ENCODE results near the gene DUSP6. TPM values are rescaled to one million over a fixed set of nuclear protein-coding genes. Genes with fewer than 3 reads are reported as not detected.

The DUSP6 gene
- total and polyA plus RNA-seq, 2 of the 8 experiments (the other 6 are each of a cell fraction or from before 2014, with no cell fraction given), result 99.3 to 179 TPM

DNA sequence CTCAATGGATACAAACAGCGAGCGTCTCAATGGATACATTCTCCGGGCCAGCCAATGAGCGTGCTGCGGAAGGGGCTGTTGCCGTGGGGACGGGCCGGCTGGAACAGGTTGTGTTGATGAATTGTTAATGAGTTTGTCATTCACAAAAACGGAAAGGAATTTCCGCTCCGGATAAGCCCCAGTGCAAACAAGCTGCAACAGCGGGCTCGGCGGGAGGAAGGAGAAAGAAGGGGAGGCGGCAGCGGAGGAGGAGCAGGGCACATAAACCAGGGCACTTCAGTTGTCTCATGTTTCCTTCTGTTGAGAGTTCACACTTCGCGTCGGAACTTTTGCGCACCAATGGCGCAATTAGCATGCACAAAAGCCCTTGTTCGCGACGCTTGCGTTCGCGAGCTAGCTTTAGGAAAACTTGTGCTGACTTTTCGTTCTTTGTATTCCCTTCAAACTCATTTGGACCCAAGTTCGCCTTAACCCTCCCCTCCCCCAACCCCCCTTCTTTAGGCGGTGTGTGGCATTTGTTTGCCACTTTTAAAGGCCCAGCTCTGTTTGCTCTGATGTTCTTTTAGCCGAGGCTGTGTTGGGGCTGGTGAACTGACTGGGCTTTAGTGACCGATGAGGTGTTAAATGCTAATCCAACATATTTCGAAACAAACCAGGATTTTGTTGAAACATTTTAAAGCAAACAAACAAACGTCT, at the start of gene DUSP6 (continued):
- TF ChIP-seq TBP (IDR thresholded peaks at IDR 0.05; ENCODE audit: low read depth, low read length) (peak; percentile 94), SIN3A (conservative IDR thresholded peaks at IDR 0.05 in 1 of 2, IDR thresholded peaks at IDR 0.05 in 1 of 2; ENCODE audit: low read depth in 1 of 2, low read length in 2 of 2) (peak; percentile 31 to 84; a peak in 1 of 4 replicates), NRF1 (IDR thresholded peaks at IDR 0.05; ENCODE audit: low read depth, low read length) (no peak), RFX5 (IDR thresholded peaks at IDR 0.05; ENCODE audit: borderline replicate concordance, low read depth, low read length) (peak; percentile 44; the same call in 1 of the 2 replicates), CBX8 (IDR thresholded peaks at IDR 0.05; ENCODE audit: borderline replicate concordance, low read depth, low read length) (no peak), TCF12 (IDR thresholded peaks at IDR 0.05; ENCODE audit: low read depth, low read length) (no peak), ZNF274 (IDR thresholded peaks at IDR 0.05; ENCODE audit: borderline replicate concordance, extremely low read depth, low read length) (no peak), TAF1 (IDR thresholded peaks at IDR 0.05; ENCODE audit: low read depth, low read length) (peak; percentile 72), SP4 (IDR thresholded peaks at IDR 0.05; ENCODE audit: low read length) (no peak), TEAD4 (IDR thresholded peaks at IDR 0.05; ENCODE audit: low read depth, low read length) (peak; percentile 76), YY1 (IDR thresholded peaks at IDR 0.05; ENCODE audit: low read depth, low read length) (peak; percentile 55; the same call in 1 of the 2 replicates), PHF8 (conservative IDR thresholded peaks at IDR 0.05; ENCODE audit: low read depth, low read length) (no peak), CHD1 (IDR thresholded peaks at IDR 0.05; ENCODE audit: low read depth, low read length) (no peak; the same call in 1 of the 2 replicates), SIRT6 (IDR thresholded peaks at IDR 0.05; ENCODE audit: low read length) (no peak), SAP30 (IDR thresholded peaks at IDR 0.05; ENCODE audit: insufficient read depth, insufficient replicate concordance, low read length) (no peak), RAD21 (IDR thresholded peaks at IDR 0.05 in 1 of 2, conservative IDR thresholded peaks at IDR 0.05 in 1 of 2; ENCODE audit: low read depth in 2 of 2, low read length in 2 of 2) (peak in 1 of 2 experiments; percentile 1; a peak in 2 of 4 replicates), GABPA (IDR thresholded peaks at IDR 0.05; ENCODE audit: borderline replicate concordance, insufficient read depth, low read length) (0 out of 2 replicates have a peak, but pooled peaks have one; percentile 17), BRCA1 (IDR thresholded peaks at IDR 0.05; ENCODE audit: low read depth, low read length) (no peak)
- TF ChIP-seq, protein P1, sequence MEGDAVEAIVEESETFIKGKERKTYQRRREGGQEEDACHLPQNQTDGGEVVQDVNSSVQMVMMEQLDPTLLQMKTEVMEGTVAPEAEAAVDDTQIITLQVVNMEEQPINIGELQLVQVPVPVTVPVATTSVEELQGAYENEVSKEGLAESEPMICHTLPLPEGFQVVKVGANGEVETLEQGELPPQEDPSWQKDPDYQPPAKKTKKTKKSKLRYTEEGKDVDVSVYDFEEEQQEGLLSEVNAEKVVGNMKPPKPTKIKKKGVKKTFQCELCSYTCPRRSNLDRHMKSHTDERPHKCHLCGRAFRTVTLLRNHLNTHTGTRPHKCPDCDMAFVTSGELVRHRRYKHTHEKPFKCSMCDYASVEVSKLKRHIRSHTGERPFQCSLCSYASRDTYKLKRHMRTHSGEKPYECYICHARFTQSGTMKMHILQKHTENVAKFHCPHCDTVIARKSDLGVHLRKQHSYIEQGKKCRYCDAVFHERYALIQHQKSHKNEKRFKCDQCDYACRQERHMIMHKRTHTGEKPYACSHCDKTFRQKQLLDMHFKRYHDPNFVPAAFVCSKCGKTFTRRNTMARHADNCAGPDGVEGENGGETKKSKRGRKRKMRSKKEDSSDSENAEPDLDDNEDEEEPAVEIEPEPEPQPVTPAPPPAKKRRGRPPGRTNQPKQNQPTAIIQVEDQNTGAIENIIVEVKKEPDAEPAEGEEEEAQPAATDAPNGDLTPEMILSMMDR (IDR thresholded peaks at IDR 0.05; ENCODE audit: control extremely low read depth in 1 of 3, insufficient read depth in 1 of 3, low read depth in 1 of 3, low read length in 3 of 3), result no peak
- TF ChIP-seq, protein P2, sequence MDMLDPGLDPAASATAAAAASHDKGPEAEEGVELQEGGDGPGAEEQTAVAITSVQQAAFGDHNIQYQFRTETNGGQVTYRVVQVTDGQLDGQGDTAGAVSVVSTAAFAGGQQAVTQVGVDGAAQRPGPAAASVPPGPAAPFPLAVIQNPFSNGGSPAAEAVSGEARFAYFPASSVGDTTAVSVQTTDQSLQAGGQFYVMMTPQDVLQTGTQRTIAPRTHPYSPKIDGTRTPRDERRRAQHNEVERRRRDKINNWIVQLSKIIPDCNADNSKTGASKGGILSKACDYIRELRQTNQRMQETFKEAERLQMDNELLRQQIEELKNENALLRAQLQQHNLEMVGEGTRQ (IDR thresholded peaks at IDR 0.05; ENCODE audit: low read length), result no peak
